Epithelial cell of proximal tubule (primary cell): ENCODE results near the gene COX11. TPM values are rescaled to one million over a fixed set of nuclear protein-coding genes. Genes with fewer than 3 reads are reported as not detected.

Experiments
- DNase-seq: peaks from one replicate; pipeline ENCODE4 v3.0.0-alpha.2; 2011; ENCODE audit warnings: low read depth
- H3K4me3 ChIP-seq: 2 replicates; pipeline ENCODE4 v1.5.1; 2011; ENCODE audit warnings: low read depth, mild to moderate bottlenecking, low read length
- CTCF ChIP-seq: conservative IDR thresholded peaks from 2 replicates; pipeline ENCODE4 v1.5.1; 2012; ENCODE audit warnings: low read depth, mild to moderate bottlenecking, low read length
- total RNA-seq: library from RNA; depleted of rRNA; stranded (reverse); fragments of >200 nt; gene quantifications from 2 replicates; pipeline ENCODE4 v1.2.3, GENCODE V29; 2015

Gene COX11
- total RNA-seq, 1 donor from 2014 or later, result 39.3 TPM

GRCh38 chr17:54935471-54935870 is 33.0 kb downstream of the COX11 start:
- no peak overlapping the region for H3K4me3 ChIP-seq
- DNase-seq, result no peak
- TF ChIP-seq CTCF, result no peak

- DNase-seq, result no peak
- no peak for TF ChIP-seq CTCF
- H3K4me3 ChIP-seq, result no peak overlapping the region
Observed at GRCh38 chr17:54933921-54934320, 34.5 kb downstream of the COX11 start.

- H3K4me3 ChIP-seq, result no peak overlapping the region
- no peak for DNase-seq
- TF ChIP-seq CTCF, result no peak
Observed at GRCh38 chr17:54932711-54933110, 35.7 kb downstream of the COX11 start.

- TF ChIP-seq CTCF, result no peak
- H3K4me3 ChIP-seq, result no peak overlapping the region
- no peak for DNase-seq
Observed at GRCh38 chr17:54927525-54927924, 40.9 kb downstream of the COX11 start.

- no peak overlapping the region for H3K4me3 ChIP-seq
- no peak for DNase-seq
- TF ChIP-seq CTCF, result no peak
Observed at GRCh38 chr17:54924405-54924804, 44.0 kb downstream of the COX11 start.

- TF ChIP-seq CTCF, result no peak
- no peak overlapping the region for H3K4me3 ChIP-seq
- DNase-seq, result no peak
Observed at GRCh38 chr17:54920819-54921218, 47.6 kb downstream of the COX11 start.

- no peak for DNase-seq
- TF ChIP-seq CTCF, result no peak
Observed at GRCh38 chr17:54919425-54919824, 49.0 kb downstream of the COX11 start.

More at GRCh38 chr17:54919425-54919824, 49.0 kb downstream of the COX11 start:
- no peak overlapping the region for H3K4me3 ChIP-seq
